Middle frontal gyrus (tissue), 1 donor: ENCODE measurements around the gene ZNF746.
"Not testable (repeated sequence)": the region's sequence is repeated elsewhere in the genome, so short reads cannot be mapped to it uniquely, and the experiment has no call there.

Experiments used
- DNase-seq: peaks from one replicate; pipeline ENCODE4 v3.0.0-alpha.2; 2015; ENCODE audit warnings: low spot score; ENCODE audit errors: extremely low spot score

Gene ZNF746

GRCh38 chr7:149459540-149460452, 37.8 kb downstream of the ZNF746 start:
- DNase-seq = no peak

DNA sequence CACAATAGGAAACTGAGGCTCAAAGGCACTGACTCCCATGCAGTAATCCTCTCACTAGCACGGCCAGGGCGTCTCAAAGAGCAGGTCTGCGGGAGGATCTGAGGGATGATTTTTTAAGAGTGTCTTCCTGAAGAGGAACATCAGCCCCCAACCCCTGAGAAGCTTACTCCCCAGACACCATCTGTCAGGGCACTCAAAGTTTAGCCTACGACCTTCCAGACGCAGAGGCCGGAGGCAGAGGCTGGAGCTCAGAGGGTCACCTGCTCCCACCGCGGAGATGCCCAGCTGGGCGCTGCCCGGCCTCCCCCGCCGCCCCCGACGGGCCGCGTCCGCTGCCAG, 38.4 kb downstream of the ZNF746 start:
- no peak for DNase-seq

GRCh38 chr7:149458235-149458634, 39.4 kb downstream of the ZNF746 start:
- no peak for DNase-seq

- DNase-seq = no peak
Observed at GRCh38 chr7:149457766-149458165, 39.8 kb downstream of the ZNF746 start.

DNA sequence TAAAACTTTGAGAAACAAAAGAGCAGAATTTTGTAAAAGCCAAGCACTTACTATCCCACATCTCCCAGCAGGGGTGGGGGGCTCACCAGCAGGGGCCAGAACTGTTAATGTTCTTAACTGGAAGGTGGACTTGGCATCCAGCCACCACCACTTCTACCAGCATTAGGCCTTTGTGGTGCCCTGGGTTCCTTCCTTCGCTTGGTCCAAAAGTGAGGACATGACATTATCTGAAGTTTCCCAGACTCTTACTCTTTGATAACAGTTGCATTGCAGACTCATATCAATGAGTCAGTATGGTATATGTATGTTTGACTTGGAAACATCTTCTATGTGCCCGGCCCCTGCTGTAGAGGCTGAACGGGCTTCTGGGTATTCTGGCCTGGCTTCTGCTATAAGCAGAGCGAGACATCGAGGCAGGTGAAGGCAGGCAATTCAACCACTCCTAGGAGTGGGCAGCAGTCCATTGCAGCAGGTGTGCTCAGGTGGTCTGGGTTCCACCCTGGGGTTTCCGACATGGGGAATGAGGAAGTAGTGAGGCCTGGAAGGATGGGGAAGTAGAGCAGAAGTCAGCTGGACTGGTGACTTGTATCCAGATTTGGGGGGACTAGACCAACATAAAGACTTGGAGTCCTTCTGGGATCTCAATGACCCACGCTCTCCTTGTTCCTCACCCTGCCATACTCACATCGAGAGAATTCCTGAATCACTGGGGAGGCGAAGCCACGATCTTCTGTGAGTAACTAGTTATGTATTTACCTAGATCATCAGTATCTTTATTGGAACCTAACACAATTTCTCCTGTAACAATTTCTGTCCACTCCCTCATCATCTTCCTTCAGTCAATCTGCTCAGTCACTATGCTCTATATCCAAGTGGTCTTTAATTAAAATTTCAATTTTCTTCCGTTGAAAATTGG, 40.8 kb downstream of the ZNF746 start:
- DNase-seq = no peak

- DNase-seq = no peak
Observed at GRCh38 chr7:149455175-149455950, 42.2 kb downstream of the ZNF746 start.

DNA sequence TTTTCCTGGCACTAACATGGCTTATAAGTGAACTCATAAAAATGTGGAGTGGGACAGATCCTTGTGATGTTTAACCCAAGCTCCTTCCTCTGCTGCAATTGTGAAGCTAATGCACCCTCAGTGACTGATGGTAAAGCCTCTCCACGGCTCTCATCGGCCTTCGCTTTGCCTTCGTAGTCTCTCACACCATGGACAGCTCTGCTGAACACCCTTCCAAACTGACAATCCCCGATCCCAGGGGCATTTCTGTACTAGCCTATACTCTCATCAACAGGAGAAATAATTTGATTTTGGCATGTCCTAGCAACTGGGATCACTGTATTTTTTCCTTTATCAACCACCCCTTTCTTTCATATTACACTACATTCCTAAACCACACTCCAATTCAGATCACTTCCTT, 42.9 kb downstream of the ZNF746 start:
- DNase-seq = no peak

DNA sequence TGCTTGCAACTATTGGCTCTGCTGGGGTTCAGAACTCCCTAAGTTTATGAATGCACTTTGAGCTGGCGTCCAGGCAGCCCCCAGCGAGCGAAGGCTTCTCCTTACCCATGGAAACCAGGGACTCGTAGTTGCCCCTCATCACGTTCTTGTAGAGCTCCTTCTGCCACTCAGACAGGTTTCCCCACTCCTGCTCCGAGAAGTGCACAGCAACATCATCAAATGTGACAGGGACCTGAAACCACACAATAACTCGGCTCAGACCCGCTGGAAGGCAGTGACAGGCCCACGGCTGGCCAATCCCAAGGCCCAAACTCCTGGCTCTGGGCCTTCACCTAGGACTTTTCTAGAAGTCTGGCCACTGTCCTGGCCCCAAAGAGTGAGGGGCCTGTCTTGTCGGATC, 43.6 kb downstream of the ZNF746 start:
- DNase-seq = no peak

- DNase-seq = no peak
Observed at GRCh38 chr7:149450821-149451220, 46.8 kb downstream of the ZNF746 start.

GRCh38 chr7:149449897-149450296, 47.7 kb downstream of the ZNF746 start:
- DNase-seq = no peak

DNA sequence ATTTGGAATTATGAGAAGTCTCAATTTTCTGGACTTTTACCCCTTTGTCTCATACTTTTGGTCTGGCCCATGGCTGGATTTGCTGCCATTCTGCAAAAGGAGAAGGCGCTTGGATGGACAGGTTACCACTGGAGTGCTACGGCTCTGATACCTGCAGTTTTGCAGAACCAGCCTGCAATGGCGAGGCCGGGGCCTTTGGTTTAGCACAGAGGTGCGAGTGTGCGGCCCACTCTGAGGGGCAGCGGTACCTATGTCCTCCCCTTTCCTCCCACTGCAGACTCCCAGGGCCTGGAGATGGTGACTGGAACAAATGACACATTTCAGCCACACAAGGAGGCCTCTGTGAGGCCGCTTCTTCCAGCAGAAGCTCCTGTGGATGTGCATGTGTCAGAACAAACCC, 48.6 kb downstream of the ZNF746 start:
- DNase-seq = no peak

DNA sequence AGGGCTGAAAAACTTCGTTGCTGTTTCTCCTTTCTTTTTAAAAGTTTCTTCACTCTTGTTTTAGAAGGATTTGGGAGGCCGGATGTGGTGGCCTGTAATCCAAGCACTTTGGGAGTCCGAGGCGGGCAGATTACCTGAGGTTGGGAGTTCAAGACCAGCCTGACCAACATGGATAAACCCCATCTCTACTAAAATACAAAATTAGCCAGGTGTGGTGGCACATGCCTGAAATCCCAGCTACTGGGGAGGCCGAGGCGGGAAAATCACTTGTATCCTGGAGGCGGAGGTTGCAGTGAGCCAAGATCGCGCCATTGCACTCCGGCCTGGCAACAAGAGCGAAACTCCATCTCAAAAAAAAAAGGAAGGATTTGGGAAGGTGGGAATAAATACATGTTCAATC, 51.6 kb downstream of the ZNF746 start:
- DNase-seq = not testable (repeated sequence)

GRCh38 chr7:149444287-149444686, 53.3 kb downstream of the ZNF746 start:
- DNase-seq = no peak

DNA sequence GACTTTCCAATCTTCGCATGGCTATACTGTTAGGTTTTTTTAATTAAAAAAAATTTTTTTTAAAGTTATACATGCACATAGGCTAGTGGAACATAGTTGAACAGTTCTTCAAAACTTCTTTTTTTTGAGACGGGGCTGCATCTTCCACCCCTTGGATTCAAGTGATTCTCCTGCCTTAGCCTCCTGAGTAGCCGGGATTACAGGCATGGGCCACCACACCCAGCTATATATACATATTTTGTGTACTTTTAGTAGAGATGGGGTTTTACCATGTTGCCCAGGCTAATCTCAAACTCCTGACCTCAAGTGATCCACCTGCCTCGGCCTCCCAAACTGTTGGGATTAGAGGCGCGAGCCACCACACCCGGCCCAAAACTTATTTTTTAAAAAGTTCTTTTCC, 54.1 kb downstream of the ZNF746 start:
- DNase-seq = no peak

GRCh38 chr7:149442924-149443323, 54.7 kb downstream of the ZNF746 start:
- DNase-seq = no peak

DNA sequence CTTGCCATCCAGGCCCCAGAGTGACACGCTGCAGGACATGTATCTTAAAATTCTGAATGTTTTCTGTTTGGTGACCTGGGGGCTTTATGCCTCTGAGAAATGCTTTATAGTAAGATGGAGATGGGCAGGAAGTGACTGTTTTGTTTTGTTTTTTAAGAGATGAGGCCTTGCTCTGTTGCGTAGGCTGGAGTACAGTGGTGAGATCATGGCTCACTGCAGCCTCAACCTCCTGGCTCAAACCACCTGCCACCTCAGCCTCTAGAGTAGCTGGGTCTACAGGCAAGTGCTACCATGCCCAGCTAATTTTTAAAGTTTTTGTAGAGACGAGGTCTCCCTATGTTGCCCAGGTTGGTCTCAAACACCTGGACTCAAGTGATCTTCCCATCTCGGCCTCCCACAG, 57.4 kb downstream of the ZNF746 start:
- DNase-seq = no peak

DNA sequence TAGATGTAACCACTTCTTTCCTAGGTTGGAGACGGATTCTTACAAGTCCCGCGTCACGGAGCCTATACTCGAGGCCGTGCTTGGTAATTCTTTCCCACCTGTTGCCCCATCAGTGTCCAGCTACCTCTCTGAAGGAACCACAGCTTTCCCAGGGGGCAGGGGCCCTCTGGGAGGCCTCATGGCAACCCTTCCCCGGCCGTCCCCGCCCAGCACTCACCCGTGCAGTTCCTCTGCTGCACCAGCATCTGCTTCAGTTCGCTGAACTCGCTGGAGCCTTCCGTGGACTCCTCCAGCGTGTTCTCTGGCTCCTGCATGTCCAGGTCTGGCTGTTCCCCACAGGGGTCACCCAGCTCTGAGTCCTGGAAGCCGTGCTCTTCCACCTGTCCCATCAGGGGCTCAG, 61.3 kb downstream of the ZNF746 start:
- no peak for DNase-seq

GRCh38 chr7:149433124-149433523, 64.5 kb downstream of the ZNF746 start:
- no peak for DNase-seq

DNA sequence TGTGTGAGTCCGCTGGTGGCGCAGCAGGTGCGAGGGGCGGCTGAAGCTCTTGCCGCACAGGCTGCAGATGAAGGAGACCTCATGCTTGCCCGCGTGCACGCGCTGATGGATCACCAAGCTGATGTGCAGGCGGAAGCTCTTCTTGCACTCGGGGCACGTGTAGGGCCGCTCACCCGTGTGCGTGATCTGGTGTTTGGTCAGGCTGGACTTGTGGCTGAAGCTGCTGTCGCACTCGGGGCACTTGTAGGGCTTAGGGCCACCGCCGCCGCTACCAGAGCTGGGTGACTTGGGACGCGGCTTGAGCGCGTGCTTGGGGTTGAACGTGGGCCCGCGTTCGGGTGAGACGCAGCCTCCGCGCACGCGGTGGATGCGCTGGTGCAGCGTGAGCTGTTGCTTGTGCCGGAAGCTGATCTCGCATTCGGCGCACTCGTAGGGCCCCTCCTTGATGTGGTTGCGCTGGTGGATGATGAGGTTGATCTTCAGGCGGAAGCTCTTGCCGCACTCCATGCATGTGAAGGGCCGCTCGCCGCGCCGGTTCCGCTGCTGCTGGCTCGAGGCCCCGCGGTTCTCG, 65.4 kb downstream of the ZNF746 start:
- no peak for DNase-seq

DNA sequence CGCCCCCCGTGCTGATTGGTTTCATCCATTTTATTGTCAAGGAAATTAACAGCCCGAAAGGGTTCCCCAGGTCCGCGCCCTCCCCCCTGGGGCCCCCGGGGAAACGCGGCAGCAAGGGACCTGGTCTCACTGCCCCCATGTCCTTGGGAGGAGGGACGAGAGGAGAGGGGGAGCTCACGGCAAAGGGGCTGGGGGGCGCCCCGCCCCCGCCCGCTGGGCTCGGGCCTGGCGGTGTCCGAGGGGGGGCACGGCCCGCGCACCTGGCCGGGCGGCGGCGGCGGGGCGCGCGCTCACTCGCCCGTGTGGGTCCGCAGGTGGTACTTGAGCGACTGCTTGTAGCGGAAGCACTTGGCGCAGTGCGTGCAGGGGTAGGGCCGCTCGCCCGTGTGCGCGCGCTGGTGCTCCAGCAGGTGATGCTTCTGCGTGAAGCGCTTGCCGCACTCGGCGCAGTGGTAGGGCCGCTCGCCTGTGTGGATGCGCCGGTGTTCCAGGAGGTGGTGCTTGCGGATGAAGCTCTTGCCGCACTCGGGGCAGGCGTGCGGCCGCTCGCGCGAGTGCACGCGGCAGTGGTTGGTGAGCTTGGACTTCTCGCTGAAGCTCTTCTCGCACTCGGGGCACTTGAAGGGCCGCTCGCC, 66.0 kb downstream of the ZNF746 start:
- no peak for DNase-seq

GRCh38 chr7:149430192-149430591, 67.4 kb downstream of the ZNF746 start:
- no peak for DNase-seq
